HepG2 (cell line): ENCODE results near the gene TNP2. TPM values are rescaled to one million over a fixed set of nuclear protein-coding genes. Genes with fewer than 3 reads are reported as not detected.

ENCODE experiments used
- ATAC-seq: fragments of 200-7000 bp; cut with Tn5 transposase; 3 replicates; pipeline ENCODE4 v1.9.1; 2020; ENCODE audit warnings: mild to moderate bottlenecking, moderate library complexity
- BruUV-seq: library from RNA; stranded (reverse); fragments of 400-500 nt; replicated peaks from 2 replicates; lab custom pipeline; 2021; lab: Mats Ljungman, UMichigan
- CTCF ChIA-PET: fragments of 300-600 bp; formaldehyde crosslinking; extraction: SDS; loops from one replicate; lab custom pipeline; 2021; ENCODE audit warnings: low total read pairs, inconsistent platforms, low intra/inter-chr PET ratio; lab: Yijun Ruan, JAX
- POLR2A ChIA-PET: fragments of 350-600 bp; sonication (Branson Sonifier 250); formaldehyde crosslinking; loops from one replicate; lab custom pipeline; 2020; ENCODE audit warnings: antibody characterized with exemption, inconsistent platforms; lab: Yijun Ruan, JAX
- DNase-seq: peaks from one replicate; pipeline ENCODE4 v3.0.0-alpha.2; 2015; ENCODE audit warnings: low spot score
- FAIRE-seq: peaks from 3 replicates; lab custom pipeline; 2011; peaks lifted over from hg19 to GRCh38; lab: Jason Lieb, UNC
- H2AFZ ChIP-seq: one replicate; pipeline ENCODE4 v1.6.1; 2011; ENCODE audit warnings: low read length, inconsistent platforms
- H3K27ac ChIP-seq: fragments of 300-600 bp; 3 replicates; pipeline ENCODE4 v1.8.0; 2011; ENCODE audit warnings: mixed run types, mild to moderate bottlenecking, mixed read lengths, low read length, inconsistent platforms; ENCODE audit not compliant: insufficient read depth; ENCODE audit errors: extremely low read length
- H3K27me3 ChIP-seq, 2 experiments: fragments of 200-600 bp in 1 of 2; 2 replicates in 1 of 2; 3 replicates in 1 of 2; pipeline versions ENCODE4 v1.6.0 to v1.8.0; 2011; ENCODE audit warnings: low read length in 2 of 2, mild to moderate bottlenecking in 2 of 2, moderate library complexity in 2 of 2, inconsistent platforms in 1 of 2; ENCODE audit not compliant: insufficient read depth in 2 of 2, control insufficient read depth in 1 of 2
- H3K36me3 ChIP-seq, 2 experiments: fragments of 200-600 bp in 1 of 2; replicated peaks in 1 of 2; 2 replicates in 1 of 2; 3 replicates in 1 of 2; pipeline versions ENCODE4 v1.5.1 to v1.8.0; 2011; ENCODE audit warnings: low read length in 2 of 2, inconsistent platforms in 1 of 2; ENCODE audit not compliant: insufficient read depth in 2 of 2, control insufficient read depth in 1 of 2
- H3K4me1 ChIP-seq: 2 replicates; pipeline ENCODE4 v1.5.1; 2012; ENCODE audit warnings: low read length, inconsistent platforms; ENCODE audit not compliant: insufficient read depth
- H3K4me2 ChIP-seq: 2 replicates; pipeline ENCODE4 v1.6.0; 2011; ENCODE audit warnings: low read depth, low read length, inconsistent platforms
- H3K4me3 ChIP-seq, 3 experiments: fragments of 200-600 bp in 1 of 3; sonication (generic), shearing (Covaris generic) in 1 of 3; replicated peaks in 1 of 3; 2 replicates each; pipeline ENCODE4 v1.5.1; 2011 to 2016; ENCODE audit warnings: low read length in 3 of 3, inconsistent platforms in 2 of 3, low read depth in 2 of 3, mild to moderate bottlenecking in 2 of 3, control low read depth in 1 of 3, mixed read lengths in 1 of 3; ENCODE audit not compliant: insufficient read depth in 1 of 3
- H3K79me2 ChIP-seq: one replicate; pipeline ENCODE4 v1.6.1; 2011; ENCODE audit warnings: low read length, inconsistent platforms; ENCODE audit not compliant: insufficient read depth
- H3K9ac ChIP-seq: 2 replicates; pipeline ENCODE4 v1.6.0; 2011; ENCODE audit warnings: mild to moderate bottlenecking, low read depth, low read length, inconsistent platforms; ENCODE audit not compliant: insufficient read depth
- H3K9me3 ChIP-seq: 2 replicates; pipeline ENCODE4 v1.5.1; 2012; ENCODE audit warnings: mild to moderate bottlenecking, low read length
- H4K20me1 ChIP-seq: 2 replicates; pipeline ENCODE4 v1.6.0; 2011; ENCODE audit warnings: inconsistent platforms, mild to moderate bottlenecking, low read length, moderate library complexity; ENCODE audit not compliant: insufficient read depth
- MYC ChIP-seq: sonication (generic); formaldehyde crosslinking; IDR thresholded peaks from 2 replicates; pipeline ENCODE4 v1.9.0; 2021; ENCODE audit warnings: missing genetic modification reagents, borderline replicate concordance
- TFDP1 ChIP-seq: IDR thresholded peaks from 2 replicates; pipeline ENCODE4 v1.6.1; 2016; ENCODE audit warnings: missing compliant biosample characterization, missing genetic modification reagents, borderline replicate concordance
- THAP9 ChIP-seq: sonication (generic); formaldehyde crosslinking; IDR thresholded peaks from 2 replicates; pipeline ENCODE4; 2020; ENCODE audit warnings: missing genetic modification reagents, mild to moderate bottlenecking, borderline replicate concordance
- ZNF687 ChIP-seq: sonication (generic); formaldehyde crosslinking; IDR thresholded peaks from 2 replicates; pipeline ENCODE4 v1.5.1; 2020; ENCODE audit warnings: mild to moderate bottlenecking, missing genetic modification reagents, moderate library complexity
- WGBS: methylation state at CpG from one replicate; pipeline ENCODE4 v1.1.6; 2017; ENCODE audit warnings: low lambda C conversion rate; 5-methylcytosine and 5-hydroxymethylcytosine counted together
- in situ Hi-C: cut with HindIII; loops from 2 replicates; pipeline ENCODE4 v1.10.0; 2017; ENCODE audit warnings: low pct_unique_long_range_greater_than_20kb; ENCODE audit not compliant: extremely low pct_ligation_motif_present
- intact Hi-C: fragments of 100-400 bp; cut with micrococcal nuclease; formaldehyde crosslinking; loops from one replicate; pipeline ENCODE4 v1.10.0; 2022; ENCODE audit not compliant: unreplicated experiment
- polyA plus RNA-seq, 8 experiments: library from polyadenylated mRNA; depleted of rRNA in 3 of 8; stranded (reverse) in 7 of 8; unstranded in 1 of 8; fragments of >200 nt; fragmentation: Illumina TruSeq in 4 of 8; extraction: Trizol in 4 of 8; gene quantifications; 2 replicates each; pipeline versions ENCODE4 v1.2.1 to v1.2.3, GENCODE V29; 2011 to 2016; ENCODE audit warnings: low read depth in 4 of 8, missing spikeins in 1 of 8, mixed read lengths in 1 of 8; ENCODE audit not compliant: insufficient read depth in 1 of 8
- total RNA-seq, 5 experiments: library from RNA; depleted of rRNA; stranded (reverse); fragments of >200 nt; fragmentation: Illumina TruSeq; extraction: Trizol; gene quantifications; 2 replicates each; pipeline ENCODE4 v1.2.3, GENCODE V29; 2016; ENCODE audit warnings: low read depth in 1 of 5
- TF ChIP-seq, protein P1 (sequence below): sonication (generic); formaldehyde crosslinking; IDR thresholded peaks from one replicate; pipeline ENCODE4 v1.5.1; 2020; ENCODE audit warnings: mild to moderate bottlenecking, missing genetic modification reagents; ENCODE audit errors: not compliant biosample characterization

TNP2 gene
- total and polyA plus RNA-seq, 2 of the 13 experiments (the other 11 are each of a cell fraction or from before 2014, with no cell fraction given): not detected

- WGBS: 17% methylated on average over 10 of the region's 10 CpGs
- TF ChIP-seq MYC (CRISPR knock-in tag): 0 out of 2 replicates have a peak, but pooled peaks have one; percentile 10
- TF ChIP-seq TFDP1: peak; percentile 25; the same call in 1 of the 2 replicates
- TF ChIP-seq THAP9 (CRISPR knock-in tag): no peak
- 0 out of 2 replicates have a peak, but pooled peaks have one; percentile 27 for TF ChIP-seq ZNF687 (CRISPR knock-in tag)
- TF ChIP-seq, protein P1, sequence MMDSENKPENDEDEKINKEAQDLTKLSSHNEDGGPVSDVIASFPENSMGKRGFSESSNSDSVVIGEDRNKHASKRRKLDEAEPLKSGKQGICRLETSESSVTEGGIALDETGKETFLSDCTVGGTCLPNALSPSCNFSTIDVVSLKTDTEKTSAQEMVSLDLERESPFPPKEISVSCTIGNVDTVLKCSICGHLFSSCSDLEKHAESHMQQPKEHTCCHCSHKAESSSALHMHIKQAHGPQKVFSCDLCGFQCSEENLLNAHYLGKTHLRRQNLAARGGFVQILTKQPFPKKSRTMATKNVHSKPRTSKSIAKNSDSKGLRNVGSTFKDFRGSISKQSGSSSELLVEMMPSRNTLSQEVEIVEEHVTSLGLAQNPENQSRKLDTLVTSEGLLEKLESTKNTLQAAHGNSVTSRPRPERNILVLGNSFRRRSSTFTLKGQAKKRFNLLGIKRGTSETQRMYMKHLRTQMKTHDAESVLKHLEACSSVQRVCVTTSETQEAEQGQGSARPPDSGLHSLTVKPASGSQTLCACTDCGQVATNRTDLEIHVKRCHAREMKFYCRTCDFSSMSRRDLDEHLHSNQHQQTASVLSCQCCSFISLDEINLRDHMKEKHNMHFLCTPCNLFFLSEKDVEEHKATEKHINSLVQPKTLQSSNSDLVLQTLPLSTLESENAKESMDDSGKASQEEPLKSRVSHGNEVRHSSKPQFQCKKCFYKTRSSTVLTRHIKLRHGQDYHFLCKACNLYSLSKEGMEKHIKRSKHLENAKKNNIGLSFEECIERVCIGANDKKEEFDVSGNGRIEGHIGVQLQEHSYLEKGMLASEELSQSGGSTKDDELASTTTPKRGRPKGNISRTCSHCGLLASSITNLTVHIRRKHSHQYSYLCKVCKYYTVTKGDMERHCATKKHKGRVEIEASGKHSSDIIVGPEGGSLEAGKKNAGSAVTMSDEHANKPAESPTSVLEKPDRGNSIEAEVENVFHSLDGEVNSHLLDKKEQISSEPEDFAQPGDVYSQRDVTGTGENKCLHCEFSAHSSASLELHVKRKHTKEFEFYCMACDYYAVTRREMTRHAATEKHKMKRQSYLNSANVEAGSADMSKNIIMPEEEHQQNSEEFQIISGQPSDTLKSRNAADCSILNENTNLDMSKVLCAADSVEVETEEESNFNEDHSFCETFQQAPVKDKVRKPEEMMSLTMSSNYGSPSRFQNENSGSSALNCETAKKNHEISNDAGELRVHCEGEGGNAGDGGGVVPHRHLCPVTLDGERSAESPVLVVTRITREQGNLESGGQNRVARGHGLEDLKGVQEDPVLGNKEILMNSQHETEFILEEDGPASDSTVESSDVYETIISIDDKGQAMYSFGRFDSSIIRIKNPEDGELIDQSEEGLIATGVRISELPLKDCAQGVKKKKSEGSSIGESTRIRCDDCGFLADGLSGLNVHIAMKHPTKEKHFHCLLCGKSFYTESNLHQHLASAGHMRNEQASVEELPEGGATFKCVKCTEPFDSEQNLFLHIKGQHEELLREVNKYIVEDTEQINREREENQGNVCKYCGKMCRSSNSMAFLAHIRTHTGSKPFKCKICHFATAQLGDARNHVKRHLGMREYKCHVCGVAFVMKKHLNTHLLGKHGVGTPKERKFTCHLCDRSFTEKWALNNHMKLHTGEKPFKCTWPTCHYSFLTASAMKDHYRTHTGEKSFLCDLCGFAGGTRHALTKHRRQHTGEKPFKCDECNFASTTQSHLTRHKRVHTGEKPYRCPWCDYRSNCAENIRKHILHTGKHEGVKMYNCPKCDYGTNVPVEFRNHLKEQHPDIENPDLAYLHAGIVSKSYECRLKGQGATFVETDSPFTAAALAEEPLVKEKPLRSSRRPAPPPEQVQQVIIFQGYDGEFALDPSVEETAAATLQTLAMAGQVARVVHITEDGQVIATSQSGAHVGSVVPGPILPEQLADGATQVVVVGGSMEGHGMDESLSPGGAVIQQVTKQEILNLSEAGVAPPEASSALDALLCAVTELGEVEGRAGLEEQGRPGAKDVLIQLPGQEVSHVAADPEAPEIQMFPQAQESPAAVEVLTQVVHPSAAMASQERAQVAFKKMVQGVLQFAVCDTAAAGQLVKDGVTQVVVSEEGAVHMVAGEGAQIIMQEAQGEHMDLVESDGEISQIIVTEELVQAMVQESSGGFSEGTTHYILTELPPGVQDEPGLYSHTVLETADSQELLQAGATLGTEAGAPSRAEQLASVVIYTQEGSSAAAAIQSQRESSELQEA (CRISPR knock-in tag): no peak
Measured at GRCh38 chr16:11231367-11231970, 37.7 kb downstream of the TNP2 start.

More at GRCh38 chr16:11231367-11231970, 37.7 kb downstream of the TNP2 start:
- POLR2A ChIA-PET: interaction anchor here (1.1 kb wide), 1 partner anchor 24 kb away, joined by 3 read pairs; no protein-coding TSS in a partner anchor
- Histone ChIP-seq H3K79me2 (no peaks in the 10 kb centered on the region), H4K20me1 (no peaks in the 10 kb centered on the region), H3K27ac (no peak overlapping the region), H3K4me2 (peak overlapping the region; percentile 49; the same call in 1 of the 2 replicates), H2AFZ (peak overlapping the region; percentile 73), H3K4me1 (peaks cover 29% of the 10 kb centered on the region), H3K4me3 (peak overlapping the region in 1 of 3 experiments; percentile 27; a peak in 2 of 6 replicates), H3K36me3 (no peaks in the 10 kb centered on the region), H3K9ac (peak overlapping the region; percentile 38; the same call in 1 of the 2 replicates), H3K9me3 (no peaks in the 10 kb centered on the region), H3K27me3 (peaks cover 1 to 18% of the 10 kb centered on the region in 2 experiments; a peak in 3 of 5 replicates)
- CTCF ChIA-PET: no interaction called here
- intact Hi-C loops: no loop called here
- in situ Hi-C loops: no loop called here
- FAIRE-seq (no peak), DNase-seq (no peak), ATAC-seq (no peak)
- BruUV-seq: no TSS peak
